ENCODE data around the gene TNFRSF21.

TNFRSF21 gene

DNA sequence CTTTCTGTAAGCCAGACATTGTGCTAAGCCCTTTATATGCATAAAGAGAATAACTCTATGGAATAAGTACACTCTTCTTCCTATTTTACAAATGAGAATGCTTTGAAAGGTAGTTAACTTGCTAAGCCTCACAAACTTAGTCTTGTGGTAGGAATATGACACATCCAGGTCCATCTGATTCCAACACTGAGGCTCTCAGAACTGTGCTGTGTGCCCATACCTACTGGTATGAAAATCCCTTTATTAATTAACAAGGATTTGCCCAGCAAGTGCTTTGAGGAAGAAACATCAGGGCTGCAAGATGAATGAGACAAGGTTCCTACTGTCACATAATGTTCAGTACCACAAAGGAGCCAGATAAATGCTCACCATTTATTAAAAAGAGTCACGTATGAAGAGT, 122.6 kb downstream of the TNFRSF21 start:
- Mint-ChIP-seq H3K4me3 (no peak overlapping the region), H3K27ac (no peak overlapping the region), H3K36me3 (ENCODE audit: low read depth) (no peaks in the 10 kb centered on the region), H3K4me1 (ENCODE audit: low read depth) (no peaks in the 10 kb centered on the region), H3K27me3 (ENCODE audit: low read depth) (no peaks in the 10 kb centered on the region), H3K9me3 (no peaks in the 10 kb centered on the region)

DNA sequence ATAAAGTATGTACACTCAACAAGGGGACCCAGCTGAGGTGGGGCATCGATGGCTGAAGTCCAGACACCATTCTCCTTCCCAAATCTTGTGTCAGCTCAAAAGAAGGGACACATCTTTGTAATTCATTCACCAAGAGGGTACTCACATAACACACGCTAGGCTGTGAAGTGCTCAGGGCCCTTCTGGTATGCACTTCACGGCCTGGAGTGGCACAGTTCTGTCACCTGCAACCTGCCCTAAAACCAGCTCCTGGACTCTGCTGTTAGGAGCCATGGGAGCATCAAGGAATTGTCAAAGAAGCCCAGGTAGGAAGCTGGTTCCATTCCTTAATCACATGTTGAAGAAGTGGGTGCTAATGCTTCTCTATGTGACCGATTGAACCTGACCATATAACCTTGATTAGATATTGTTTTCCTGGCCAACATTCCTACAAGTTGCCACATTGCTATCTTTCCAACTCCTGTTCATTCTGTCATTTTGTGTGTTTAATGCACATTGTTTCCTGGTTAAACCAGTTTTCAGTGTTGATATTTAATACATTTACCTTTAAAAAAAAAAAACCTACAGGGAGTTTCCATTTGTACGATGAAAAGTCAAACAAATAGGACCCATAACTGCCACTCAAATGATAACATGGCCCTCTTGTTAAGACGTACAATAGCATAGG, 127.3 kb downstream of the TNFRSF21 start:
- no peak overlapping the region for H3K4me3 Mint-ChIP-seq
- H3K36me3 Mint-ChIP-seq (ENCODE audit: low read depth): no peaks in the 10 kb centered on the region
- H3K27me3 Mint-ChIP-seq (ENCODE audit: low read depth): no peaks in the 10 kb centered on the region
- no peaks in the 10 kb centered on the region for H3K9me3 Mint-ChIP-seq
- H3K27ac Mint-ChIP-seq: no peak overlapping the region
- no peaks in the 10 kb centered on the region for H3K4me1 Mint-ChIP-seq (ENCODE audit: low read depth)

DNA sequence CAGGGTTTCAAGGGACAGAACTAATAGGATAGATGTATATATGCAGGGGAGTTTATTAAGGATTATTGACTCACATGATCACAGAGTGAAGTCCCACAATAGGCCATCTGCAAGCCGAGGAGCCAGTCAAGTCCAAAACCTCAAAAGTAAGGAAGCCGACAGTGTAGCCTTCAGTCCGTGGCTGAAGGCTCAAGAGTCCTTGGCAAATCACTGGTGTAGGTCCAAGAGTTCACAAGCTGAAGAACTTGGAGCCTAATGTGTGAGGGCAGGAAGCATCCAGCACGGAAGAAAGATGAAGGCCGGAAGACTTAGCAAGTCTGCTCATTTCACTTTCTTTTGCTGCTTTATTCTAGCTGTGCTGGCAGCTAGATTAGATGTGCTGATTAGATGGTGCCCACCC, 128.0 kb downstream of the TNFRSF21 start:
- Mint-ChIP-seq H3K9me3 (no peaks in the 10 kb centered on the region), H3K4me3 (no peak overlapping the region), H3K36me3 (ENCODE audit: low read depth) (no peaks in the 10 kb centered on the region), H3K4me1 (ENCODE audit: low read depth) (no peaks in the 10 kb centered on the region), H3K27ac (no peak overlapping the region), H3K27me3 (ENCODE audit: low read depth) (no peaks in the 10 kb centered on the region)
